Ascending aorta (tissue), 2 donors: Measurements from ENCODE around the gene PCGF1. TPM values are rescaled to one million over a fixed set of nuclear protein-coding genes. Genes with fewer than 3 reads are reported as not detected.
"Not testable (repeated sequence)": the region's sequence is repeated elsewhere in the genome, so short reads cannot be mapped to it uniquely, and the experiment has no call there.

ENCODE experiments used
- DNase-seq, 2 donors: peaks; one replicate each; pipeline ENCODE4 v3.0.0-alpha.2; 2019; ENCODE audit warnings: low spot score in 2 of 2
- H3K27ac ChIP-seq, 2 donors: fragments of 200-600 bp; sonication (generic); one replicate each; pipeline ENCODE4 v1.5.1; 2016 to 2017; ENCODE audit warnings: mild to moderate bottlenecking in 1 of 2
- H3K27me3 ChIP-seq: fragments of 200-600 bp; sonication (generic); one replicate; pipeline ENCODE4 v1.5.1; 2017
- H3K36me3 ChIP-seq, 2 donors: fragments of 200-600 bp; sonication (generic); one replicate each; pipeline ENCODE4 v1.5.1; 2016
- H3K4me1 ChIP-seq, 2 donors: fragments of 200-600 bp; sonication (generic); one replicate each; pipeline ENCODE4 v1.5.1; 2016 to 2017; ENCODE audit warnings: mild to moderate bottlenecking in 1 of 2
- H3K4me3 ChIP-seq, 2 donors: fragments of 200-600 bp; sonication (generic); one replicate each; pipeline ENCODE4 v1.5.1; 2016 to 2017; ENCODE audit warnings: mild to moderate bottlenecking in 1 of 2
- H3K9me3 ChIP-seq, 2 donors: fragments of 200-600 bp; sonication (generic); one replicate each; pipeline ENCODE4 v1.5.1; 2016
- intact Hi-C: fragments of 100-400 bp; cut with DNase I; formaldehyde crosslinking; loops from one replicate; pipeline ENCODE4 v1.15.1; 2023
- total RNA-seq: library from RNA; depleted of rRNA; stranded (reverse); fragments of >200 nt; gene quantifications from one replicate; pipeline ENCODE4 v1.1.0, GENCODE V29; 2016
- TF ChIP-seq, protein P1 (sequence below), 3 experiments: fragments of 200-600 bp in 2 of 3; fragments of 450-650 bp in 1 of 3; sonication (generic) in 2 of 3; IDR thresholded peaks; one replicate each; pipeline ENCODE4 v1.5.1; 2016 to 2019; ENCODE audit warnings: antibody characterized with exemption in 3 of 3, mild to moderate bottlenecking in 1 of 3, moderate library complexity in 1 of 3

The PCGF1 gene
- total RNA-seq, 1 donor from 2014 or later = not detected

DNA sequence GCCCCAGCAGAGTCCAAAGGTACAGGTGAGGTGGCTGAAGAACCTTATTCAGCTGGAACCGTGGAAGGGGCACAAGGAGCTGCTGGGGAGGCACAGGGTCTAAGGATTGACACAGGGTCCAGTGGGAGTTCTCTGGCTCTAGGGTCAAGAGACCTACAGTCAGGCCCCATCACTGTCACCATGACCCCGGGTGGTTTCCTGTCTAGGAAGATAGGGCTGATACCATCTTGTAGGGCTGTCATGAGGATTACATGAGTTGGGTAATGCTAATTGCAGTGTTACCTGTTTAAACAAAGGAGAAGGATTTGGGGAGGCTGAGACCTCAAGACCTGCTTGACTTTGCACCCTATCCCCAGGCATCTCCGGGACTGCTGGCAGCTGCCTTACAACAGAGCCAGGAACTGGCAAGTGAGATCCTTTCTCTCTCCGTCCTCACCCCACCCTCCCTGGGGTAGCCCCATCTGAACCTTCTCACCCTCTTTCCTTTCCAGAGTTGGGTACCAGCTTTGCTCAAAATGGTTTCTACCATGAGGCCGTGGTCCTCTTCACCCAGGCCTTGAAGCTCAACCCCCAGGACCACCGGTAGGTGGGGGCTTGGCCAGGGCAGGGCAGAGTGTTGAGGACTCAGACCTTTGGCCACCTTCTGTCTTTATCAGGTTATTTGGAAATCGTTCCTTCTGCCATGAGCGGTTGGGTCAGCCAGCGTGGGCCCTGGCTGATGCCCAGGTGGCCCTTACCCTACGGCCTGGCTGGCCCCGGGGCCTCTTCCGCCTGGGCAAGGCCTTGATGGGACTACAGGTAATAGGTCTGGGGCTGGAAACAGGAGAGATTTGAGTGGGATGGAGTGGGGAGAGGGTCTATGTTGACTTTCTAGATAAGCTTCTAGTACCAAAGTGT, 15.6 kb downstream of the PCGF1 start:
- H3K27me3 ChIP-seq = no peaks in the 10 kb centered on the region
- H3K27ac ChIP-seq = no peak overlapping the region
- H3K4me3 ChIP-seq = no peak overlapping the region
- intact Hi-C loops = no loop called here
- H3K4me1 ChIP-seq = no peaks in the 10 kb centered on the region
- peaks cover 41 to 57% of the 10 kb centered on the region in 2 donors for H3K36me3 ChIP-seq
- TF ChIP-seq, protein P1, sequence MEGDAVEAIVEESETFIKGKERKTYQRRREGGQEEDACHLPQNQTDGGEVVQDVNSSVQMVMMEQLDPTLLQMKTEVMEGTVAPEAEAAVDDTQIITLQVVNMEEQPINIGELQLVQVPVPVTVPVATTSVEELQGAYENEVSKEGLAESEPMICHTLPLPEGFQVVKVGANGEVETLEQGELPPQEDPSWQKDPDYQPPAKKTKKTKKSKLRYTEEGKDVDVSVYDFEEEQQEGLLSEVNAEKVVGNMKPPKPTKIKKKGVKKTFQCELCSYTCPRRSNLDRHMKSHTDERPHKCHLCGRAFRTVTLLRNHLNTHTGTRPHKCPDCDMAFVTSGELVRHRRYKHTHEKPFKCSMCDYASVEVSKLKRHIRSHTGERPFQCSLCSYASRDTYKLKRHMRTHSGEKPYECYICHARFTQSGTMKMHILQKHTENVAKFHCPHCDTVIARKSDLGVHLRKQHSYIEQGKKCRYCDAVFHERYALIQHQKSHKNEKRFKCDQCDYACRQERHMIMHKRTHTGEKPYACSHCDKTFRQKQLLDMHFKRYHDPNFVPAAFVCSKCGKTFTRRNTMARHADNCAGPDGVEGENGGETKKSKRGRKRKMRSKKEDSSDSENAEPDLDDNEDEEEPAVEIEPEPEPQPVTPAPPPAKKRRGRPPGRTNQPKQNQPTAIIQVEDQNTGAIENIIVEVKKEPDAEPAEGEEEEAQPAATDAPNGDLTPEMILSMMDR (IDR thresholded peaks at IDR 0.05) = no peak
- DNase-seq = no peak
- no peaks in the 10 kb centered on the region for H3K9me3 ChIP-seq

DNA sequence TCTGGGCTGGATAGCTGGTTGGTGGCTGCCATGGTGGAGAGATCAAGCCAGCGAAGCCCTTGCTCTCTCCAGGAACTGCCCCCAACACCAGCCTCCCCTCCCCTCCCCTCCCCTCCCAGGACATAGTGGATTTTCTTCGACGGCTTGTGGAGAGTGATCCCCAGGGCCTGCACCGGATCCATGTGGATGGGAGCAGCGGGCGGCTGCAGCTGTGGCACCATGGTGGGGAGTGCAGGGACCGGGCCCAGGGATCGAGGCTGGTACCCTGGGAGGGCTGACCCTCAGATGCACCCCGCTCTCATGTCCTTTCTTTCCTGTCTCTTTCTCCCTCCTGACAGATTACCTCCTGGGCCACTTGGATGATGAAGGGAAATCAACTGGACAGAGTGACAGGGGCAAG, 17.6 kb downstream of the PCGF1 start:
- Histone ChIP-seq H3K9me3 (no peaks in the 10 kb centered on the region), H3K27me3 (no peaks in the 10 kb centered on the region), H3K27ac (no peak overlapping the region), H3K4me3 (no peak overlapping the region), H3K4me1 (no peaks in the 10 kb centered on the region), H3K36me3 (peaks cover 41 to 71% of the 10 kb centered on the region in 2 donors)
- intact Hi-C loops = no loop called here
- TF ChIP-seq, protein P1 (IDR thresholded peaks at IDR 0.05) = no peak
- no peak for DNase-seq

DNA sequence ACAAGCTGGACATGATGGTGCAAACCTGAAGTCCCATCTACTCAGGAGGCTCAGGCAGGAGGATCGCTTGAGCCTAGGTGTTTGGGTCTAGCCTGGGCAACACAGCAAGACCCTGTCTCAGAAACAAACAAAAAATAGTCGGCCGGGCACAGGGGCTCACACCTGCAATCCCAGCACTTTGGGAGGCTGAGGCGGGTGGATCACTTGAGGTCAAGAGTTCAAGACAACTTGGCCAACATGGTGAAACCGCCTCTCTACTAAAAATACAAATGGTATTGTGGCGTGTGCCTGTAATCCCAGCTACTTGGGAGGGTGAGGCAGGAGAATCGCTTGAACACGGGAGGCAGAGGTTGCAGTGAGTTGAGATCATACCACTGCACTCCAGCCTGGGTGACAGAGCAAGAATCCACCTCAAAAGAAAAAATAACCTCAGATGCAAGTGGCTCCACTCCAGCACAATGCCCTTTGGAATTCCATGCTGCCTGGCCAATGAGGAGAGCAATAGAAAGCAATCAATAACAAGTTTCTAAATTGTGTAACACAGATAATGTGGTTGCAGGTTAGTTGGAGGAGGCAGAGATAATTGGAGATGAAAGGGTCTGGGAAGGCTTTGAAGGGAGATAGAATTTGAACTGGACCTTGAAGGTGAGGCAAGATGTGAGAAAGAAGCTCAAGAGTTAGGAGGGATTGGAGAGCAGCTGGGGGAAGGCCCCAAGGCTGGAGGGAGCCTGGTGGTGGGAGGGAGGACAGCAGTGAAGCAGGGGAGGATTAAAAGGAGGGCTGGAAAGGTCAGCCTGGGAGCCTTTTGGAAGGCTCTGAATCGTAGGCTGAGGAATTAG, 18.6 kb downstream of the PCGF1 start:
- Histone ChIP-seq H3K4me1 (peaks cover 0 to 2% of the 10 kb centered on the region in 2 donors), H3K9me3 (no peaks in the 10 kb centered on the region), H3K27me3 (no peaks in the 10 kb centered on the region), H3K36me3 (peaks cover 41 to 71% of the 10 kb centered on the region in 2 donors), H3K27ac (no peak overlapping the region), H3K4me3 (no peak overlapping the region)
- DNase-seq = no peak
- TF ChIP-seq, protein P1 (IDR thresholded peaks at IDR 0.05) = no peak
- intact Hi-C loops = no loop called here

DNA sequence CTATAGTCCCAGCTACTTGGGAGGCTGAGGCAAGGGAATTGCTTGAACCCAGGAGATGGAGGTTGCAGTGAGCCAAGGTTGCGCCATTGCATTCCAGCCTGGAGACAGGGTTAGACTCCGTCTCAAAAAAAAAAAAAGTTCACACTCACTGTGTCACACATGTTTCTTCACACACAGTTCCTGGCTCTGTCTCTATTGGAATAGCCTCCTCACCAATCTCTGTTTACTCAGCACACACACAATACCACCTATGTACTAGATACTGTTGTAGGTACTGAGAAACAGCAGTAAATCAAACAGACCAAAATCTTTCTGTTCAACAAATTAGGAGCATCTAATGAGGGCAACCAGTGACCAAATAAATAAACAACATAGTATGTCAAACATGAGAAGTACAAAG, 21.4 kb downstream of the PCGF1 start:
- no peak overlapping the region for H3K27ac ChIP-seq
- H3K4me1 ChIP-seq = peaks cover 3 to 14% of the 10 kb centered on the region in 2 donors
- H3K27me3 ChIP-seq = no peaks in the 10 kb centered on the region
- TF ChIP-seq, protein P1 (IDR thresholded peaks at IDR 0.05) = no peak
- no peaks in the 10 kb centered on the region for H3K9me3 ChIP-seq
- no peak for DNase-seq
- H3K36me3 ChIP-seq = peaks cover 17 to 44% of the 10 kb centered on the region in 2 donors
- no peak overlapping the region for H3K4me3 ChIP-seq
- intact Hi-C loops = no loop called here

- not testable (repeated sequence) for H3K27me3 ChIP-seq, DNase-seq, H3K9me3 ChIP-seq, H3K27ac ChIP-seq
- intact Hi-C loops = loop anchor here (1.0 to 2.0 kb wide), 6 partner anchors 17 to 104 kb away; partner anchors contain the start of genes AUP1, DOK1, HTRA2 and INO80B
- peaks cover 3 to 32% of the 10 kb centered on the region in 2 donors for H3K36me3 ChIP-seq
- peaks cover 9 to 21% of the 10 kb centered on the region in 2 donors for H3K4me1 ChIP-seq
- peak overlapping the region; percentile 80 to 85 for H3K4me3 ChIP-seq
These were observed 23.8 kb downstream of the PCGF1 start for GRCh38 chr2:74483675-74484164.
